ENCODE data around the gene ABHD16A. TPM values are rescaled to one million over a fixed set of nuclear protein-coding genes. Genes with fewer than 3 reads are reported as not detected.
A peak's percentile ranks its signal among the peaks of the same experiment; 100 is the strongest.

Gene ABHD16A
- total and polyA plus RNA-seq, 2 of the 13 experiments (the other 11 are each of a cell fraction or from before 2014, with no cell fraction given) = 43.5 to 45.4 TPM

- TF ChIP-seq ZNF788 (CRISPR knock-in tag; IDR thresholded peaks at IDR 0.05; ENCODE audit: borderline replicate concordance) = peak; percentile 57; the same call in 1 of the 2 replicates
- no peak for TF ChIP-seq ZSCAN20 (CRISPR knock-in tag; IDR thresholded peaks at IDR 0.05; ENCODE audit: borderline replicate concordance)
- TF ChIP-seq ZNF770 (CRISPR knock-in tag; IDR thresholded peaks at IDR 0.05) = 0 out of 2 replicates have a peak, but pooled peaks have one; percentile 12
- no peak for TF ChIP-seq ZNF33B (CRISPR knock-in tag; IDR thresholded peaks at IDR 0.05)
- TF ChIP-seq ZNF839 (CRISPR knock-in tag; IDR thresholded peaks at IDR 0.05; ENCODE audit: borderline replicate concordance) = no peak
- TF ChIP-seq TBP (CRISPR knock-in tag; IDR thresholded peaks at IDR 0.05) = no peak
- TF ChIP-seq FUBP1 (CRISPR knock-in tag; IDR thresholded peaks at IDR 0.05; ENCODE audit: borderline replicate concordance) = no peak
- no peak for TF ChIP-seq MZF1 (CRISPR knock-in tag; IDR thresholded peaks at IDR 0.05; ENCODE audit: borderline replicate concordance)
- no peak for TF ChIP-seq ZNF235 (CRISPR knock-in tag; IDR thresholded peaks at IDR 0.05; ENCODE audit: borderline replicate concordance)
- no peak; the same call in 1 of the 2 replicates for TF ChIP-seq ZNF740 (CRISPR knock-in tag; IDR thresholded peaks at IDR 0.05)
- TF ChIP-seq ZNF232 (CRISPR knock-in tag; IDR thresholded peaks at IDR 0.05; ENCODE audit: borderline replicate concordance) = peak; percentile 88
- TF ChIP-seq CSRNP1 (CRISPR knock-in tag; IDR thresholded peaks at IDR 0.05) = no peak
- no peak for TF ChIP-seq SNAPC5 (CRISPR knock-in tag; IDR thresholded peaks at IDR 0.05; ENCODE audit: borderline replicate concordance)
- TF ChIP-seq ZNF639 (CRISPR knock-in tag; conservative IDR thresholded peaks at IDR 0.05) = 0 out of 2 replicates have a peak, but pooled peaks have one; percentile 19
- TF ChIP-seq HOXD1 (CRISPR knock-in tag; IDR thresholded peaks at IDR 0.05) = 0 out of 2 replicates have a peak, but pooled peaks have one; percentile 71
- TF ChIP-seq DMAP1 (CRISPR knock-in tag; IDR thresholded peaks at IDR 0.05) = peak; percentile 25
- no peak for TF ChIP-seq PRDM15 (CRISPR knock-in tag; IDR thresholded peaks at IDR 0.05)
Measured at GRCh38 chr6:31737315-31737990, 34.3 kb upstream of the ABHD16A start (continued).
